GM12874 (cell line): ENCODE data around the gene TLDC2.

Source experiments
- CTCF ChIP-seq: IDR thresholded peaks from 2 replicates; pipeline ENCODE4 v1.5.1; 2011; ENCODE audit warnings: low read depth, mild to moderate bottlenecking, control low read depth, low read length, moderate library complexity; ENCODE audit not compliant: insufficient read depth

TLDC2 gene

GRCh38 chr20:36890586-36890985 lies 14.6 kb downstream of the TLDC2 start:
- no peak for TF ChIP-seq CTCF

GRCh38 chr20:36891211-36891610 lies 15.3 kb downstream of the TLDC2 start:
- no peak for TF ChIP-seq CTCF

- TF ChIP-seq CTCF, result no peak
Measured at GRCh38 chr20:36893801-36894200, 17.9 kb downstream of the TLDC2 start.

GRCh38 chr20:36895036-36895435 lies 19.1 kb downstream of the TLDC2 start:
- no peak for TF ChIP-seq CTCF

- TF ChIP-seq CTCF, result no peak
Measured at GRCh38 chr20:36904690-36905089, 28.8 kb downstream of the TLDC2 start.

GRCh38 chr20:36908603-36909002 lies 32.7 kb downstream of the TLDC2 start:
- no peak for TF ChIP-seq CTCF

GRCh38 chr20:36916199-36916598 lies 40.3 kb downstream of the TLDC2 start:
- no peak for TF ChIP-seq CTCF

- TF ChIP-seq CTCF, result no peak
Measured at GRCh38 chr20:36917240-36917639, 41.3 kb downstream of the TLDC2 start.
